Hepatocyte (in vitro differentiated cells): ENCODE data around the gene PLA2G4D. TPM values are rescaled to one million over a fixed set of nuclear protein-coding genes. Genes with fewer than 3 reads are reported as not detected.

Experiments
- DNase-seq: peaks from one replicate; pipeline ENCODE4 v3.0.0-alpha.2; 2016; ENCODE audit warnings: low spot score
- H2AFZ ChIP-seq: fragments of 200-600 bp; sonication (generic); 2 replicates; pipeline ENCODE4 v1.6.0; 2016; ENCODE audit warnings: antibody characterized with exemption, mild to moderate bottlenecking
- H3K27ac ChIP-seq: fragments of 200-600 bp; sonication (generic); 2 replicates; pipeline ENCODE4 v1.5.1; 2016; ENCODE audit warnings: mild to moderate bottlenecking
- H3K27me3 ChIP-seq: fragments of 200-600 bp; sonication (generic); 2 replicates; pipeline ENCODE4 v1.6.1; 2016
- H3K36me3 ChIP-seq: fragments of 200-600 bp; sonication (generic); replicated peaks from 2 replicates; pipeline ENCODE4 v1.5.1; 2016; ENCODE audit warnings: low read depth; ENCODE audit not compliant: insufficient read depth
- H3K4me1 ChIP-seq: fragments of 200-600 bp; sonication (generic); 2 replicates; pipeline ENCODE4 v1.5.1; 2016; ENCODE audit warnings: mild to moderate bottlenecking, moderate library complexity; ENCODE audit not compliant: insufficient read depth
- H3K4me2 ChIP-seq: fragments of 200-600 bp; sonication (generic); 2 replicates; pipeline ENCODE4 v1.6.0; 2016
- H3K4me3 ChIP-seq: fragments of 200-600 bp; sonication (generic); 2 replicates; pipeline ENCODE4 v1.5.1; 2016; ENCODE audit warnings: mild to moderate bottlenecking
- H3K79me2 ChIP-seq: fragments of 200-600 bp; sonication (generic); 2 replicates; pipeline ENCODE4 v1.6.0; 2017; ENCODE audit warnings: mild to moderate bottlenecking
- H3K9me2 ChIP-seq: fragments of 200-600 bp; sonication (generic); replicated peaks from 2 replicates; pipeline ENCODE4 v1.6.0; 2017; ENCODE audit warnings: mild to moderate bottlenecking; ENCODE audit not compliant: insufficient read depth
- H3K9me3 ChIP-seq: fragments of 200-600 bp; sonication (generic); 2 replicates; pipeline ENCODE4 v1.5.1; 2016; ENCODE audit warnings: low read depth, mild to moderate bottlenecking
- H4K20me1 ChIP-seq: fragments of 200-600 bp; sonication (generic); 2 replicates; pipeline ENCODE4 v1.6.0; 2016; ENCODE audit warnings: mild to moderate bottlenecking; ENCODE audit not compliant: insufficient read depth, poor library complexity, severe bottlenecking
- EZH2 ChIP-seq: fragments of 200-600 bp; sonication (generic); IDR thresholded peaks from 2 replicates; pipeline ENCODE4 v1.6.1; 2016; ENCODE audit warnings: antibody characterized with exemption, mild to moderate bottlenecking, borderline replicate concordance
- EZH2phosphoT487 ChIP-seq: fragments of 200-600 bp; sonication (generic); IDR thresholded peaks from one replicate; pipeline ENCODE4 v1.6.1; 2018; ENCODE audit warnings: antibody characterized with exemption, mild to moderate bottlenecking, low read depth, moderate library complexity; ENCODE audit not compliant: unreplicated experiment, severe bottlenecking
- WGBS: methylation state at CpG from one replicate; pipeline ENCODE4 v1.1.6; 2016; ENCODE audit warnings: low lambda C conversion rate; ENCODE audit errors: missing lambda C conversion rate; 5-methylcytosine and 5-hydroxymethylcytosine counted together
- polyA plus RNA-seq: library from polyadenylated mRNA; unstranded; fragments of >200 nt; fragmentation: Nextera tagmentation; extraction: Ambion mirVana; gene quantifications from 2 replicates; pipeline ENCODE4 v1.2.1, GENCODE V29; 2016
- total RNA-seq: library from RNA; depleted of rRNA; stranded (reverse); fragments of >200 nt; gene quantifications from 2 replicates; pipeline ENCODE4 v1.2.3, GENCODE V29; 2014
- TF ChIP-seq, protein P1 (sequence below): fragments of 200-600 bp; sonication (generic); IDR thresholded peaks from 2 replicates; pipeline ENCODE4 v1.5.1; 2016; ENCODE audit warnings: antibody characterized with exemption, mild to moderate bottlenecking; ENCODE audit not compliant: poor library complexity

Gene PLA2G4D
- total and polyA plus RNA-seq, 2 experiments from 2014 or later: 0.17 TPM; not detected in 1

DNA sequence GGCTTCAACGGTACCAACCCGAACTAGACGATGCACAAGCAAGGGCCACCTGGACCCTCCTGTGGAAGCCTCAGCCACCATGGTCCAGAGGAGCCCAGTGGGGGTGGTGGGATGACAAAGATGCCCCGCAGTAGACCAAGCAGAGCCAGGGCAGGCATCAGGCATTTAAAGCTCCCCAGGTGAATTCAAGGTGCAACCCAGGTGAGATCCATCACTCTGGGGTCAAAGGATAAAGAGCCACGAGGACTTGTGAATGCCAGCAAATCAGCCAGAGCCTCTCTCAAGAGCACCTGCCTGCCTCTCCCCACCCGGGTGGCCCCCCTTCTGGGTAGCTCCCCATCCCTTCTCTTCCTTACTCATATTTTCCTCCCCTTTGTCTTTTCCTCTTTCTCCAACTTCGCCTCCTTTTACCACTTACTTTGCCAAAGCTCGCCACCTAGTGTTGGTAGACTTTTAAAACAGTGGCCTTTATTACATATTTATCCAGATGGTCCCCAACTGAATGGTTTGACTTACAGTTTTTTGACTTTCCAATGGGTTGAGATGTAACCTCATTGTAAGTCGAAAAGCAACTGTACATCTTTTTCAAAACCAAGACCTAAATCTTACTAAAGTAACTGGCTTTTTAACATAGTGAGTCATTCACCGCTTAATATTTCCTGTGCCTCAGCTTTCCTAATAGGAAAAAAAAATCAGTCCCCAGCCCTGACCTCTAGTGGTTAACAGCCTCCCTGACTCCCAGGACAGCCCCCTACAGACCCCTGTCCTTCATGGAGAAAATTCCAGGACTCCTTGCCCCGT is 43.3 kb upstream of the PLA2G4D start:
- no peaks in the 10 kb centered on the region for H3K9me3 ChIP-seq
- H3K4me2 ChIP-seq: no peak overlapping the region
- H3K27me3 ChIP-seq: no peaks in the 10 kb centered on the region
- no peaks in the 10 kb centered on the region for H3K4me1 ChIP-seq
- no peaks in the 10 kb centered on the region for H3K36me3 ChIP-seq
- no peak overlapping the region for H3K27ac ChIP-seq
- WGBS: 49% methylated on average over 11 of the region's 11 CpGs
- DNase-seq: peak; percentile 69
- no peaks in the 10 kb centered on the region for H3K79me2 ChIP-seq
- TF ChIP-seq EZH2phosphoT487 (no peak), EZH2 (no peak)
- TF ChIP-seq, protein P1, sequence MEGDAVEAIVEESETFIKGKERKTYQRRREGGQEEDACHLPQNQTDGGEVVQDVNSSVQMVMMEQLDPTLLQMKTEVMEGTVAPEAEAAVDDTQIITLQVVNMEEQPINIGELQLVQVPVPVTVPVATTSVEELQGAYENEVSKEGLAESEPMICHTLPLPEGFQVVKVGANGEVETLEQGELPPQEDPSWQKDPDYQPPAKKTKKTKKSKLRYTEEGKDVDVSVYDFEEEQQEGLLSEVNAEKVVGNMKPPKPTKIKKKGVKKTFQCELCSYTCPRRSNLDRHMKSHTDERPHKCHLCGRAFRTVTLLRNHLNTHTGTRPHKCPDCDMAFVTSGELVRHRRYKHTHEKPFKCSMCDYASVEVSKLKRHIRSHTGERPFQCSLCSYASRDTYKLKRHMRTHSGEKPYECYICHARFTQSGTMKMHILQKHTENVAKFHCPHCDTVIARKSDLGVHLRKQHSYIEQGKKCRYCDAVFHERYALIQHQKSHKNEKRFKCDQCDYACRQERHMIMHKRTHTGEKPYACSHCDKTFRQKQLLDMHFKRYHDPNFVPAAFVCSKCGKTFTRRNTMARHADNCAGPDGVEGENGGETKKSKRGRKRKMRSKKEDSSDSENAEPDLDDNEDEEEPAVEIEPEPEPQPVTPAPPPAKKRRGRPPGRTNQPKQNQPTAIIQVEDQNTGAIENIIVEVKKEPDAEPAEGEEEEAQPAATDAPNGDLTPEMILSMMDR: peak; percentile 60
- no peaks in the 10 kb centered on the region for H4K20me1 ChIP-seq
- H3K9me2 ChIP-seq: no peaks in the 10 kb centered on the region
- no peak overlapping the region for H3K4me3 ChIP-seq
- no peak overlapping the region for H2AFZ ChIP-seq

DNA sequence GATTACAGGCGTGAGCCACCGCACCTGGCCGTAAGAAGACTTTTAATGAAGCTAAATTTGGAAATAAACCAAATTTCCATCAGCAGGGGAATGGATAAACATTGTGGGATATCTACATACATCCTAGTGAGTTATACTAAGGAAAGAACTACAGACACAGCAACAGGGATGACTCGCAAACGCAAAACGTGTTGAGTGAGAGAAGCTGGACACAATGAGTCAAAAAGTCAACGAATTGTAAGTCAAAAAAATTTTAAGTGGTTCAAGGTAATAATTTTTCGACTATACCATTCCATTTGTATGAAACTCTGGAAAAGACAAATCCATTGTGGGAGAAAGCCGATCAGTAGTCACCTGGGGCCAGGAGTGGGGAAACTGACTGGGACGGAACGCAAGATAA is 42.2 kb upstream of the PLA2G4D start:
- H2AFZ ChIP-seq: no peak overlapping the region
- H3K4me1 ChIP-seq: no peaks in the 10 kb centered on the region
- H3K27ac ChIP-seq: no peak overlapping the region
- H3K9me3 ChIP-seq: no peaks in the 10 kb centered on the region
- H3K4me3 ChIP-seq: no peak overlapping the region
- no peaks in the 10 kb centered on the region for H3K9me2 ChIP-seq
- TF ChIP-seq EZH2phosphoT487 (no peak), EZH2 (no peak)
- TF ChIP-seq, protein P1: no peak
- no peaks in the 10 kb centered on the region for H3K27me3 ChIP-seq
- WGBS: 82% methylated on average over 11 of the region's 11 CpGs
- no peak for DNase-seq
- no peaks in the 10 kb centered on the region for H4K20me1 ChIP-seq
- H3K79me2 ChIP-seq: no peaks in the 10 kb centered on the region
- H3K4me2 ChIP-seq: no peak overlapping the region
- no peaks in the 10 kb centered on the region for H3K36me3 ChIP-seq

DNA sequence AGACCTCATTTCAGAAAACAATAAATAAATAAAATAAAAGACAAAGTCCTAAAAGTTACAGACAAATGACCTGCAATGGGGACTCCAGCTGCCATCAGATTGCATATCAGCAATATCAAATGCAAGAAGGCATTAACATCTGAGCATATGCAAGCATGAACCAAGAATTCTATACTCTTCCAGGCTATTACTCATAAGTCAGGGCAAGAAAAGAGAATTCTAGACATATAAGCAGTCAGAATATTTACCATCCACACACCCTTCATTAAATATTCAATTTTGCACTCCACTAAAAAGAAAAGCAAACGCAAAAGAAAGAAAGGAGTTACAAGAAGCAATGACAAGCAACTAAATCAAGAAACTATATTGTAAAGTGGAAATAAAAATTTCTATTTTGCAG is 41.0 kb upstream of the PLA2G4D start:
- Histone ChIP-seq H3K4me1 (no peaks in the 10 kb centered on the region), H3K36me3 (no peaks in the 10 kb centered on the region), H3K9me2 (no peaks in the 10 kb centered on the region), H3K4me3 (no peak overlapping the region), H3K9me3 (no peaks in the 10 kb centered on the region), H3K27ac (no peak overlapping the region), H3K79me2 (no peaks in the 10 kb centered on the region), H2AFZ (no peak overlapping the region), H3K4me2 (no peak overlapping the region), H4K20me1 (no peaks in the 10 kb centered on the region), H3K27me3 (no peaks in the 10 kb centered on the region)
- DNase-seq: no peak
- 88% methylated on average over 1 of the region's 1 CpG for WGBS
- TF ChIP-seq EZH2phosphoT487 (no peak), EZH2 (no peak)
- TF ChIP-seq, protein P1: no peak
